Measurements from ENCODE around the gene OOEP. TPM values are rescaled to one million over a fixed set of nuclear protein-coding genes. Genes with fewer than 3 reads are reported as not detected.

Gene OOEP
- total and polyA plus RNA-seq, 2 donors (not counting 1 experiment from before 2014, with no cell fraction given) = 0.70 TPM; not detected in 1

DNA sequence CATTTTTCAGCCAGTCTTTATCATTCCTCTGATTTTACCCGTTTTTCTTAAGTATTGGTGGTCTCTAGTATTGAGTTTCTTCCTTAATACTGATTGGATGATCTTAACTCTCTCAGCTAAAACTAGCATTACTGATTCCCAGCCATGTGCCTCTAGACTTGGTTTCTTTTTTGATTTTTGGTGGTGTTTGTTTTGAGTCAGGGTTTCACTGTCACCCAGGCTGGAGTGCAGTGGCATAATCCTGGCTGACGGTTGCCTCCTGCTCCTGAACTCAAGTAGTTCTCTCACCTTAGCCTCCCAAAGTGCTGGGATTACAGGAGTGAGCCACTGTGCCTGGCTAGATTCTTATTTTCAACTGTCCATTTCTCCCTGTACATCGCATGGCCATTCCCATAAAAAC is 40.5 kb downstream of the OOEP start:
- DNase-seq (no peak), ATAC-seq (ENCODE audit: low read depth) (no peak)
- Mint-ChIP-seq H3K9me3 (ENCODE audit: insufficient read depth) (no peaks in the 10 kb centered on the region), H3K27me3 (peaks cover 39% of the 10 kb centered on the region), H3K4me1 (no peaks in the 10 kb centered on the region), H3K27ac (no peak overlapping the region), H3K4me3 (no peak overlapping the region)
- Histone ChIP-seq H4K20me1 (ENCODE audit: control insufficient read depth, insufficient read depth, low read length, poor library complexity, severe bottlenecking) (no peaks in the 10 kb centered on the region), H3K4me2 (replicated peaks; ENCODE audit: low read depth, low read length, poor library complexity, severe bottlenecking) (no peak overlapping the region), H3K9me3 (ENCODE audit: control extremely low read depth in 1 of 3, control insufficient read depth in 2 of 3, insufficient read depth in 1 of 3, low read length in 2 of 3) (no peaks in the 10 kb centered on the region), H3K9ac (ENCODE audit: low read length) (no peak overlapping the region), H3K4me1 (ENCODE audit: control insufficient read depth in 2 of 2, insufficient read depth in 2 of 2, low read length in 2 of 2) (no peaks in the 10 kb centered on the region), H2AFZ (ENCODE audit: insufficient read depth, low read depth, low read length, poor library complexity, severe bottlenecking) (no peak overlapping the region), H3K27ac (ENCODE audit: low read length in 2 of 2) (no peak overlapping the region), H3K4me3 (ENCODE audit: control extremely low read depth in 1 of 5, extremely low read depth in 1 of 5, insufficient read depth in 1 of 5, low read depth in 2 of 5, low read length in 4 of 5) (no peak overlapping the region), H3K36me3 (replicated peaks in 1 of 2; ENCODE audit: control extremely low read depth in 1 of 2, control insufficient read depth in 1 of 2, extremely low read depth in 1 of 2, insufficient read depth in 2 of 2, low read length in 1 of 2) (no peaks in the 10 kb centered on the region), H3K27me3 (replicated peaks in 1 of 4; ENCODE audit: control extremely low read depth in 1 of 4, control insufficient read depth in 3 of 4, insufficient read depth in 4 of 4, low read length in 3 of 4) (peaks cover 0 to 6% (median 0%) of the 10 kb centered on the region in 4 experiments), H3K79me2 (ENCODE audit: control insufficient read depth, insufficient read depth, low read length) (no peaks in the 10 kb centered on the region)
- intact Hi-C loops (cut with micrococcal nuclease) = loop anchor here (5.0 kb wide), 1 partner anchor 197 kb away; no protein-coding TSS in a partner anchor
- POLR2A ChIA-PET = no interaction called here
- 61% methylated on average over 2 of the region's 3 CpGs for WGBS (ENCODE audit: insufficient coverage)
- CTCF ChIA-PET = interaction anchor here (0.8 to 6.0 kb wide), 5 partner anchors 23 to 1929 kb away, joined by 3 to 82 read pairs (median 3); no protein-coding TSS in a partner anchor
- no peak for TF ChIP-seq EZH2 (IDR thresholded peaks at IDR 0.05; ENCODE audit: borderline replicate concordance, insufficient read depth, low read depth, low read length, poor library complexity, severe bottlenecking)
- no peak for TF ChIP-seq CTCF (IDR thresholded peaks at IDR 0.05)

DNA sequence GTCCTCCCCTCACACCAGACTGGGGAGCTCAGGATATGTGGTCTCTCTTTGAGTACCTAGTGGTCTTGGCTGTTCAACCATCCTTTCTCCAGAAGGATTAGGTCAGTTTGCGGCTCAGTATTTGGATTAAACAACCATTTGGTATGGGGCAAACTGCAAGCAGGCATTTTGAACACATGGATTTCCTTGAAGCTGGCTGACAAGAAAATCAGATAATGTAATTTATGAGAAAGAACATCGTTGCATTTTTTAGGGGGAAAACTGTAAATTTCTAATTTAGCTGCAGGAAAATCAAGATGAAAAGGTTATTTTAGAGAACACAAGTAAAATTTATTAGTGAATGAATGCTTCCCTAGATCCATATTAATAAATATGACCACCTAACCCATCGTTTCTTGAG is 40.9 kb downstream of the OOEP start:
- ATAC-seq (ENCODE audit: low read depth) (no peak), DNase-seq (no peak)
- no peaks in the 10 kb centered on the region for H3K4me1 Mint-ChIP-seq
- Histone ChIP-seq H3K9ac (ENCODE audit: low read length) (no peak overlapping the region), H3K4me1 (ENCODE audit: control insufficient read depth in 2 of 2, insufficient read depth in 2 of 2, low read length in 2 of 2) (no peaks in the 10 kb centered on the region), H3K9me3 (ENCODE audit: control extremely low read depth in 1 of 3, control insufficient read depth in 2 of 3, insufficient read depth in 1 of 3, low read length in 2 of 3) (no peaks in the 10 kb centered on the region), H4K20me1 (ENCODE audit: control insufficient read depth, insufficient read depth, low read length, poor library complexity, severe bottlenecking) (no peaks in the 10 kb centered on the region), H2AFZ (ENCODE audit: insufficient read depth, low read depth, low read length, poor library complexity, severe bottlenecking) (no peak overlapping the region), H3K4me3 (ENCODE audit: control extremely low read depth in 1 of 5, extremely low read depth in 1 of 5, insufficient read depth in 1 of 5, low read depth in 2 of 5, low read length in 4 of 5) (no peak overlapping the region), H3K4me2 (replicated peaks; ENCODE audit: low read depth, low read length, poor library complexity, severe bottlenecking) (no peak overlapping the region), H3K27me3 (replicated peaks in 1 of 4; ENCODE audit: control extremely low read depth in 1 of 4, control insufficient read depth in 3 of 4, insufficient read depth in 4 of 4, low read length in 3 of 4) (peaks cover 0 to 6% (median 0%) of the 10 kb centered on the region in 4 experiments), H3K27ac (ENCODE audit: low read length in 2 of 2) (no peak overlapping the region), H3K36me3 (replicated peaks in 1 of 2; ENCODE audit: control extremely low read depth in 1 of 2, control insufficient read depth in 1 of 2, extremely low read depth in 1 of 2, insufficient read depth in 2 of 2, low read length in 1 of 2) (no peaks in the 10 kb centered on the region), H3K79me2 (ENCODE audit: control insufficient read depth, insufficient read depth, low read length) (no peaks in the 10 kb centered on the region)
- H3K9me3 Mint-ChIP-seq (ENCODE audit: insufficient read depth) = no peaks in the 10 kb centered on the region
- H3K27me3 Mint-ChIP-seq = peaks cover 39% of the 10 kb centered on the region
- no CpG with 5 or more reads among the region's 3 CpGs for WGBS (ENCODE audit: insufficient coverage)
- TF ChIP-seq EZH2 (IDR thresholded peaks at IDR 0.05; ENCODE audit: borderline replicate concordance, insufficient read depth, low read depth, low read length, poor library complexity, severe bottlenecking) (no peak), CTCF (IDR thresholded peaks at IDR 0.05) (no peak)
- CTCF ChIA-PET = interaction anchor here (0.7 to 6.0 kb wide), 11 partner anchors 19 to 1929 kb away, joined by 3 to 82 read pairs (median 3); no protein-coding TSS in a partner anchor
- POLR2A ChIA-PET = interaction anchor here (0.6 kb wide), 1 partner anchor 9 kb away, joined by 6 read pairs; no protein-coding TSS in a partner anchor
- no peak overlapping the region for H3K27ac Mint-ChIP-seq
- intact Hi-C loops (cut with micrococcal nuclease) = loop anchor here (5.0 kb wide), 1 partner anchor 196 kb away; no protein-coding TSS in a partner anchor
- H3K4me3 Mint-ChIP-seq = no peak overlapping the region
